Transverse colon (tissue), 3 donors: ENCODE measurements around the gene SELPLG.

Experiments
- CTCF ChIP-seq, 5 experiments: fragments of 200-600 bp in 3 of 5; fragments of 450-650 bp in 2 of 5; sonication (generic) in 3 of 5; IDR thresholded peaks; 1 replicate in 2 of 5; 2 replicates in 3 of 5; pipeline ENCODE4 v1.5.1; 2016 to 2017; ENCODE audit warnings: antibody characterized with exemption in 5 of 5, inconsistent platforms in 3 of 5, mild to moderate bottlenecking in 2 of 5, moderate library complexity in 1 of 5
- EP300 ChIP-seq: sonication (generic); formaldehyde crosslinking; IDR thresholded peaks from one replicate; pipeline ENCODE4 v1.6.1; 2017; ENCODE audit warnings: antibody characterized with exemption, low read depth
- POLR2A ChIP-seq: fragments of 450-650 bp; IDR thresholded peaks from one replicate; pipeline ENCODE4 v1.6.1; 2016; ENCODE audit warnings: antibody characterized with exemption, mild to moderate bottlenecking, moderate library complexity

DNA sequence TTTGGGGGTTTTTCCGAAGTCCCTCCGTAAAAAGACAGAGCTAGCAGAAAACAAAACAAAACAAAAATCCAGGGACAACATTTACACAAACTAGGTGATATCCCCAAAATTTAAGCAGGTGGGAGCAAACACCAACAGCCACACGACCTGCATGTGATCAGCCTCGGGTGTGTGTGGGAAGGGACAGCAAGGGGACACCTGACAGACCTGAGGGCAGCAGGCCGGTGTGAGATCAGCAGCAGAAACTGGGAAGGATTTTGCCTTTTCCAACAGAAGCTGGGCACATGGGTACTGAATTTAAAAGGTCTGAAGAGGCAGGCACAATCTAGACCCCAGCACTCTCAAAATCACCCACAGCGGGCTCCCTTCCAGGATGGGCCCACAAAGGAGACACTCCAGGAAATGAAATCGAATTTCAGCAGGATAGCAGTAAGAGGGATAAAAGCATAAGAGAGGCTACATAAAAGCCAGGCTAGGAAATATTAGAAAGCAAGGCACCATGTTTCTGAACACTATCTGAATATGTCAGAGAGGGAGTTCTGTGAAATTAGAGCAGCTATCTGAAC is 36.5 kb upstream of the SELPLG start:
- no peak for TF ChIP-seq POLR2A
- TF ChIP-seq CTCF (IDR thresholded peaks at IDR 0.05), result no peak
- TF ChIP-seq EP300, result no peak
